ENCODE data around the gene ZNF180.
"Not testable (repeated sequence)": the region's sequence is repeated elsewhere in the genome, so short reads cannot be mapped to it uniquely, and the experiment has no call there.

ZNF180 gene

DNA sequence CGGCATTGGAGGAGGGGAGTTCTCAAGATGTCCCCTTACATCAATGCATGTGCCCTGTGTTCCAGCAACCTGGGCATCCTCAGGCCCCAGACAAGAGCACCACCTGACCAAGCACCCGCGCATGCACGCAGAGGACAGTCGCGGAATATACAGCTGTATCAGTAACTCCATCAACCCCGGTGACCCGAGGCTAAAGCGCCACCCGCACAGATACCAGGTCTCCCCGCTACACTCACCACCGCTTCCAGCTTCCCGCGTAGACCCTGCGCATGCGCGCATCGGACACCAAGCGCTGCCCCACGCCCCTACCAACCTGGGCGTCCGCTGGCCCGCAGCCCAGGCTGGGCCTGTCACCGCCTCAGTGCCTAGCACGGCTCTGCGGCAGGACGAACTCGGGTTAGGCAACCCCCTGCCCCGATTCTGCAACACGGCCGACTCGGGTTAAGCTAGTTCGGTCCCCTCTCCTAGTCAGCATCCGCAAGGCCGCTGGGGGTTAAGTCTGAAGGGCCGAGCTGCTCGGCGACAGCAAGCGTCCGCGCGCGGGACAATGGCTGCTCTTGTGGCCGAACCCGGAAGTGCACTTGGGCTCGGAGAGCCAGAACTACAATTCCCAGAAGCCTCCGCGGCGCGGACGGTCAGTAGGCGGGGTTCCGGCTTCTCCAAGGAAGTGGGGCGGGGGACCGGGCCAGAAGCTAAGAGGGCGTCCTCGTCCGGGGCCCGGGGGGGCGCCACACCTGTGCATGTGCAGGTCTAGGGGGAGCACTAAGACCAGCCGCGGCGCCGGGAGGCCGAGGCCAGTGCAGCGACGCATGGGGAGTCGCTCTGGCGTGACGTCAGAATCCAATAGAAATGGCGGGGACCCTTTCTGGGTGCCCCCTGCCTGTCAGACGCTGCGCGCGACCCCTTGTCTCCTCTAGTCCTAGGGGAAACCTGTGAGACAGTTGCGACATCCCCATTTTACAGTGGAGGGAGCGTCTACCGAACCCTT is at the start of gene ZNF180:
Gene ZNF180, minus strand, starts transcription at position 561 of the 988 bp plus-strand sequence. CDS start 3,188 bp downstream, outside the sequence.
- DNase-seq, result peak; percentile 95

DNA sequence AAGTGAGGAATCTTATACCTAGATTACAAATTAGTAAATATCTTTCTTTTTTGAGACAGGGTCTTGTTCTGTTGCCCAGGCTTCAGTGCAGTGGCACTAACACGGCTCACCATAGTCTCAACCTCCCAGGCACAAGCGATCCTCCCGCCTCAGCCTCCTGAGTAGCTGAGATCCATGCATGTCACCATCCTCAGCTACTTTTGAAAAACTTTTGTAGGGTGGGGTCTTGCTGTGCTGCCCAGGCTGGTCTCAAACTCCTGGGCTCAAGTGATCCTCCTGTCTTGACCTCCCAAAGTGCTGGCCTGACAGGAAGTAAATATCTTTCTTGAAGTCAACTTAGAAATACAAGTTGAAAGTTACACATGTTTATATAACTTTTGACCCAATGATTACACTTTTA is 49.2 kb upstream of the ZNF180 start:
- DNase-seq, result no peak

DNA sequence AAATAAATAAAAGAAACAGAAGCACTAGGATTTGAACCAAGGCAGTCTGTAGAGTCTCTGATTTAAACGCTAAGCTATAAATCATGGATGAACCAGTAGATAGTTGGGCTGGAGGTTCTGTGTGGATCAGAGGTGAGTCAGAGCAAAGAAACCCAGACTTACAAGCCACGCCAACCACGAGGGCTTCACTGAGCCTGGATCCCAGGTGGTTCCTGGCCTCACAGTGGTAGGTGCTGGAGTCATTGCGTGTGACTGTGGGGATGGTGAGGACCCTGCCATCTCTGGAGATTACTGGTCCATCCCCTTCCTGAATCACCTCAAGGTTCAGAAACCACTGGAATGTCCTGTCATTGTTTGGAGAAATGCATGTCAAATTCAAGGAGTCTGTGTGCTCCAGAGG is 48.4 kb upstream of the ZNF180 start:
- DNase-seq, result no peak

DNA sequence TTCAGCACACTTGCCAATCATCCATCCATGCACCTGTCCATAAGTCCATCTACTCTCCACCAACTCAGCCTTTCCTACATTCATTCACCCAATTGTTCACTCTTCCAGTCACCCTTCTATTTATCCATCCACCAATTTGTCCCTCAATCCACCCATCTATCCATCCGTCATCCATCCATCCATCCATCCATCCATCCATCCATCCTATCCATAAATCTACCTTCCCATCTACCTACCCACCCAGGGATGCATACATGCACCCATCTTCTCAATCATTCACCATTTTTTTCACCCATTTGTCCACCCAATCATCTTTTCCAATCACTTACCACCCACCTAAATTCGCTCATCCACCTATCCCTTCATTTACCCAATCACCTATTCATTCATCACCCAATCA is 43.7 kb upstream of the ZNF180 start:
- no peak for DNase-seq

DNA sequence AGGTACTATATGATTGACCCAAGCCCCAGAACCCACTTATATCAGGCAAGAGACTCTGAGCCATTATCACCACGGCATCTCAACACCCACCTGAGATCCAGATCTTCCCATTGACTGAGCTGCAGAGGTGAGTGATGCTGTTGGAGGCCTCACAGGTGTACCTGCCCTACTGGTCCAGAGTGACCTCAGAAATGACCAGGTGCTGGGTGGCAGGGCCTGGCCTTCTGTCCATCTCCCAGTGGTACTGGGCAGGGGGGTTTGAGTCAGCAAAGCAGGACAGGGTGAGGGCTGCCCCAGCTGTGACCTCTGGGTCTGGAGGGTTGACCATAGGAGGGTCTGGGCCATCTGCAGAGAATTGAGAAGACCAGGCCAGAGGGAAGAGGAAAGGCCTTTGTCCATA is 42.3 kb upstream of the ZNF180 start:
- DNase-seq, result no peak

DNA sequence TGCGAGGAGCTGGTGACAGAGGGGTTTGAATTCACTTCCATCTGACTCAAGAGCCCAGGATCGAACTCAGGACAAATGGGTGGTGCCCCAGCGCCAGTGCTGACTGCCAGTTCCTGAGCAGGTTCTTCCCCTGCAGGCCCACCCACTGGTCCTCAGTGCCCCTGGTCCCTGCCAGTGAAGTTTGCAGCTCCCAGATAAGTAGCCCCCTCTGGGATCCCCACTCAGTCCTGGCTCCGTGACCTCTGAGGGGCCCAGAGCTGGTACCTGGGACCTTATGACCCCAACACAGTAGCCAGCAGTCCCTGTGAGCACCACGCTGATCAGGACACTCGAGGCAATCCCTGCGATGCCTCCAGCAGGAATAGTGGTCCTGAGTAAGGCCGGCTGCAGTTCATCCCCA is 40.4 kb upstream of the ZNF180 start:
- DNase-seq, result no peak

DNA sequence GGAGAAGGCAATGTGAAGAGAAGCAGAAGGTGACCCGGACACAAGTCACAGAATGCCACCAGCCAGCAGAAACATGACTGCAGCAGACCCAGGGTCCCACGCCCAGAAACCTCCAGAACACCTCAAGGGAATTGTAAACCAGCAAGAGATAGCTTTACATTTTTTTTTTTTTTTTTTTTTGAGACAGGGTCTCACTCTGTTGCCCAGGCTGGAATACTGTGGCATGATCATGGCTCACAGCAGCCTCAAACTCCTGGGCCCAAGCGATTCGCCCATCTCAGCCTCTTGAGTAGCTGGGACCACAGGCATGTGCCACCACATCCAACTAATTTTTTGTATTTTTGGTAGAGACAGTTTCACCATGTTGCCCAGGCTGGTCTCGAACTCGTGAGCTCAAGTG is 39.7 kb upstream of the ZNF180 start:
- no peak for DNase-seq

DNA sequence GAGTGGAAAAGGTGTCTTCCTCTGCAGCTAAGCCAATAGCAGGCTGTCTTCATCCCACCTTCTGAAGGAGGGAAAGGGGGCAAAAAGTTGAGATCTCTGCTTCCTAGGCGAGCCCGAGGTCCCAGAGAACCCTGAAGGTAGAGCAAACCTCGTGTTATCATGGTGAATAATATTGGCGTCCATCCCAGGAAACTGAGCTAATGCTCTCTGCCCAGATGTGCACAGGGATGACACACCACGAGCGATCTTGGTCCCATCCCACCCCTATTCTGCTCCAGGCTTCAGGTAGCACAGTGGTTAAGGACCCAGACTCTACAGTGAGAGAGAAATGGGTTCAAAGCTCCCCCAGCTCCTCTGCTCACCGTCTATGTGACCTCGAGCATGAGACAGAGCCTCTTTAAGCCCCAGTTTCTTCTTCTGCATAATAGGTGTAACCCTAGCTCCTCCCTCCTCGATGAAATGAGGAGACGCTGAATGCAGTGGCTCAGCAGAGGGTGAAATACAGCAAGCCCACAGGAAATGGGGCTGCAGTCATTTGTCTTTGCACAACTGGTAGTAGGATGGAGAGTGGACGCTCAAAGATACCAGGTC is 39.0 kb upstream of the ZNF180 start:
- DNase-seq, result no peak

DNA sequence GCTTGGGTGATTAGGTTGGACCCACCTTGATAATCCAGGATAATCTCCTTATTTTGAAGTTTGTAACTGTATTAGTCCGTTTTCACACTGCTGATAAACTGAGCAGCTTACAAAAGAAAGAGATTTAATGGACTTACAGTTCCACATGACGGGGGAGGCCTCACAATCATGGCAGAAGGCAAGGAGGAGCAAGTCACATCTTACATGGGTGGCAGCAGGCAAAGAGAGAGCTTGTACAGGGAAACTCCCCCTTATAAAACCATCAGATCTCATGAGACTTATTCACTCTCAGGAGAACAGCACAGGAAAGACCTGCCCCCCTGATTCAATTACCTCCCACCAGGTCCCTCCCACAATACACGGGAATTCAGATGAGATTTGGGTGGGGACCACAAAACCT is 35.0 kb upstream of the ZNF180 start:
- not testable (repeated sequence) for DNase-seq

DNA sequence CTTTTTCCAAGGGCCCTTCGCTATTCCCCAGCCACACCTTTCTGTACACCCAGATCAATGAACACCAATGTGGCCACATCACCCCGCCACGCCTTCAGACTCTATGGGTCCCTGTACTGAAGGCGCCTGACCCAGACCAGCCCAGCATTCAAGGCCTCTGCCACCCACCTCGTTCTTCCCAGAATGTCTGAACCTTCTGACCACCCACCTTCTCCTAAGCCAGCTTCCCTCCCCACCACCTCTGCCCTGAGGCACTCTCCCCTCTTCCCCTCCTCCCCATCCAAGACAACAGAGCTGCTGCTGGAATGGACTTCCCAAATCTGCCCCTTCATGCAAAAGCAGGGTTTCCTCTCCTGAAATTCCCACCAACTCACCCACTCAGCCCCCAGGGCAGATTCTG is 32.5 kb upstream of the ZNF180 start:
- DNase-seq, result no peak

DNA sequence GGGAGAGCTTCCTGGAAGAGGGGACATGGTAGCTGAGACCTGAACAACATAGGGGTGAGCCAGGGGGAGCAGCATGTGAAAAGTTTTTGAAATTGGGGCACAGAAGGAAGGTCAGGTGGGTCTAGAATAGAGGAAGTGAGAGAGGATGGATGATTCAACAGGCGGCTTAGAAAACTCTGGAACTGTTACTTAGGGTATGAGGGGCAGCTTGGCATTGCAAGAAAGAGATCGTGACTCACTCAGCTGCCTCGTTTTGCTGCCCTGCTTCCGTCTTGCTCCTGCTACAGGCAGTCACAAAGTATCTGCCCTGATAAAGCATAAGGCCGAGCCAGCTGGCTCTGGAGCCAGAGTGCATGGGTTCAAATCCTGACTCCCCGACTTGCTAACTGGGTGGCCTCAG is 30.5 kb upstream of the ZNF180 start:
- DNase-seq, result no peak

DNA sequence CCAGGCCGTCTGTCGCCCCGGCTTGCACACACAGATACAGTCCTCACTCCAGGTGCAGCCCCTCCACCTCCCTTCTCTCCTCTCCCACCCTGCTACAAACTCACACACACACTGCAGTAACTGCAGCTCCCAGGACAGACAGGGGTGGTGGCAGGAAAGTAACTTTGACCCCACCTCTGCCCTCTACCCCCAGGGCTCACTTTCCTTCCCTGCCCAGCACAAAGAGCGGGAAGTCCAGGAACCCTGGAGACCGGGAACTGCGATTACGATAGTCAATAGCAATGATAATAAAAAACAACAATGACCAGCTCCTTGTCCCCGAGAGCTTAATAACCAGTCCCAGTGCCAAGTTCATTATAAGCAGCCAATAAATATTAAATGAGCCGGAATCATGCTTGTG is 29.2 kb upstream of the ZNF180 start, which contains the start of gene CEACAM20:
Gene CEACAM20, minus strand, starts transcription at position 140 of the 400 bp plus-strand sequence. CDS start 166 bp downstream, outside the sequence.
- no peak for DNase-seq

DNA sequence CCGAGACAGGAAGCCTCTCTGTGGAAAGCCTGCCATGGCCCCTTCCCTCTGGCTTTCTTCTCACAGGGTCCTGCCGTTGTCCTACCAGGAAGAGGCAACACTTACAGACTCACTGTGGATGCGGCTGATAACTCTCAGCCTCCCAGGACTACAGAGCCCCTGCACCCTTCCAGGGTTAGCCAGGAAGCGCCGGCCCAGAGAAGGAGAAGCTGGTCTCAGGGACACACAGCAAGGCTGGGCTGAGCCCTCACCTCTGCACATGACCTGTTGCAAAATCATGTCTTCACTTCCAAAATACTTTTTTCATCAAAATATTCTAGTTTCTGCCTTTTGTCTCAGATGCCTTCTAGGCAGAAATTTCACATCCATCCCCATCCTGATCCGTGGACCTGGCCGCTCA is 27.2 kb upstream of the ZNF180 start:
- no peak for DNase-seq

DNA sequence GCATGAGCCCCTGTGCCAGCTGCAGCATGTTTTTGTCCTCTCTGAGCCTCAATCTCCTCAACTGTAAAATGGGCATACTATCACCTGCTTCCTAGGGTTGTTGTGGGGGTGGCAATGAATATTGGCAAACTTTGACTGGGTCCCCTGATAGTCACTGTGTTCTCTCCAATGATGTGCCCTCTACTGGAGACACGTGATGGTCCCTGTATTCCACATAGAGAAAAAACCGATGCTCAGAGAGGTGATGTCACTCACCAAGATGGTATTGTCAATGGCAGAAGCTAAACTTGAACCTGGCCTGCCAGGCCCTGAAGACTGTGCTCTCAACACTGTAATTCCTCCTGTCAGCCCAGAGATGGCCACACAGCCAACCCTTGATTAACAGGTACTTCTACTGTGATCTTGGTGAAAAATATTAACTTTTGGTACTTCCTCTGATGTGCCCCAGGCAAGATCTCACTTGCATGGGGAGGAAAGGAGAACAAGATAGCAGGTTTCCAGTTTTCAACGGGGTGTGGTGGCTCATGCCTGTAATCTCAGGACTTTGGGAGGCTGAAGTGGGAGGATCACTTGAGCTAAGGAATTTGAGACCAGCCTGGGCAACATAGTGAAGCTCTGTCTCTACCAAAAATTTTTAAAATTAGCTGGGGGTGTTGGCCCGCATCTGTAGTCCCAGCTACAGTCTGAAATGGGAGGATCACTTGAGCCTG is 25.6 kb upstream of the ZNF180 start:
- no peak for DNase-seq

DNA sequence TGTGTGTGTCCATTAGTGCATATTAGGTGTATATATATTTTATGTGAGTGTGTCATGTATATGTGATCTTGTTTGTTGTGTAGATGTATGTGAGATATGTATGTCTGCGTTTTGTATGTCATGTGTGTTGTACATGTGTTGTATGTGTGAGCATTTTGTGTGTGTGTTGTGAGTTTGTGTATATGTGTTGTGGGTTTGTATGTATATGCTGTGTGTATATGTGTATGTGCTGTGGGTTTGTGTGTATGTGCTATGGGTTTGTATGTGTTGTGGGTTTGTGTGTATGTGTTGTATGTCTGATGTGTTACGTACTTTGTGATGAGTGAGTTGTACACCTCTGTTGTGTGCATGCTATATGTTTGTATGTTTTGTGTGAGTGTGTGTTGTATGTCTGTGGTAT is 21.0 kb upstream of the ZNF180 start:
- DNase-seq, result no peak

DNA sequence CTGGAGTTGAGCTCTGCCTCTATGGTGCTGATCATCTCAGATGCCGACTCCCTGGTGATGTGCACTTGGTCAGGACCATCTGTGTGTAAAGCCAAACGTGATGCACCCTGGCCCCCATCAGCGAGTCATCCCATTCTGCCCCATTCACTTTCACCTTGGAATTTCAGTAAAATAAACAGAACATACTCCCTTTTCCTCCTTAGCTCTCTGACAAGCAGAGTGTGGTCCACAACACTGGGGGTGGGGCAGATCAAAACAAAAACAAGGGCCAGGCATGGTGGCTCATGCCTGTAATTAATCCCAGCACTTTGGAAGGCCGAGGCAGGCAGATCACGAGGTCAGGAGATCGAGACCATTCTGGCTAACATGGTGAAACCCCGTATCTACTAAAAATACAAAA is 16.8 kb upstream of the ZNF180 start:
- no peak for DNase-seq

DNA sequence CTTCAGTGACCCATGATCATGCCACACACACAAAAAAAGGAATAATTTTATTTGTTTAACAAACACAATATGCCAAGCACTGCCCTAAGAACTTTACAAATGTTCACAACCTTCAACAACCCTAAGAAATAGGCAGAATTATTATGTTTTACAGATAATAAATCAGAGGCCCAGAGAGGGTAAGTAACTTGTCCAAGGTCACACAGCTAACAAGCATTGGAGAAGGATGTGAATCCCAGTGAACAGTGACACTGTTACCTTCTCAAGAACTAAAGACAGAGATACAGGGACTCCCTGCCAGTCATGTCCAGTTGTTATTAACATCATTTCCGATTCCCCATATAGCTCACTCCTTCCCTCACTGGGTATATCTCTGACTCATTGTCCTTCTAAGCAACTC is 15.6 kb upstream of the ZNF180 start:
- DNase-seq, result no peak

DNA sequence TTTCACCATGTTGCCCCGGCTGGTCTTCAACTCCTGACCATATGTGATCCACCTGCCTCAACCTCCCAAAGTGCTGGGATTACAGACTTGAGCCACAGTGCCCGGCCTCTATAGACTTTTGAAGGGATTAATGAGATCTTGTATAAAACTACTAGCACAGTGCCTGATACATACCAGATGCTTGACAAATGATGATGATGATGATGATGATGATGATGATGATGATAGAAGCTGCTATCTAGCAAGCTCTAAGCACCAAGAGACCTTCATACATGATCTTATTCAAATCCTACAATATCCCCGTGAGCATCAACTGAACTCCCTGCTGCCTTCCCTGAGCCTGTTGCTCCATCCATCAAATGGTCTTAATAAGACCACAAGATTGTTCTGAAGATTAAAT is 14.7 kb upstream of the ZNF180 start:
- no peak for DNase-seq

DNA sequence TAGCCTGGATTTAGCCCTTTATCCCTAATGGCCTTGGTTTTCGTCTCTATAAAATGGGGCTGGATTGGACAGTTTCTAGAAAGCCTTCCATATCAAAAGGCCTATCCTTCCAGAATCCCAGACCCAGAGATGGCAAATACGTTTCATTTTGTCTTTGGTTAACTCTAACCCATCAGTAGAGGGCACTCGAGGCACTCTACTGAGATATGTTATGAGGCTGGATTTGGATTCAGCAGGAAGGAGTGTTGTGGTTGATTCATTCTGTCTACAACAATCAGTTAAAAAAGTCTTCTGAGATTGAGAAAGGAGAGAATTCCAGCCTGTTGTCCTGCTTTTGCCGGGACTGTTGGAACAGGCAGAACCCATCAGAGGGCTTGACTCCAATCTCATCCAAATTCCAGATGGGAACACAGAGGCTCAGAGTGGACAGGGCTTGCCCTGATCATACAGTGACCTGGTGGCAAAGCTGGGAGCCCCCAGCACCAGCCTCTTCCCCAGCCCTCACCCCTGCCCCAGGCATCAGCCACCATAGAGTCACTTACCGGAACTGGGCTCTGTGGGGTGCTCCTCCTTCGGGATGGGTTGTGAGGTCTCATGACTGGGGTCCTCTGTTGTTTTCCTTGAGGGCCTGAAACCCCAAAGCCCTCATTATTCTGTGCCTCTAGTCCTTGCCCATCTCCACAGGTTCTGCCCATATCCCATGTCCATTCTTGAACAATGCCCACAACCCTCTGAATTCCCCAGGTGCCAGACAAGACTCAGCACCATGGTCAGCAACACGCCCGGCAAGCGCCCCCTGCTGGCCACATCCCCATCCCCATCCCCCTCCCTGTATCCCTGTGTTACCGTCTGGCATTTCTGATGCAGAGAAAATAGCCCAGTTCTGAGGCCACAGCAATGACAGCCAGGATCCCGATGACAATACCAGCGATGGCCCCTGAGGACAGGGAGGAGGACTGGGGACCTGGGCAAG is 12.3 kb upstream of the ZNF180 start:
- DNase-seq, result no peak

DNA sequence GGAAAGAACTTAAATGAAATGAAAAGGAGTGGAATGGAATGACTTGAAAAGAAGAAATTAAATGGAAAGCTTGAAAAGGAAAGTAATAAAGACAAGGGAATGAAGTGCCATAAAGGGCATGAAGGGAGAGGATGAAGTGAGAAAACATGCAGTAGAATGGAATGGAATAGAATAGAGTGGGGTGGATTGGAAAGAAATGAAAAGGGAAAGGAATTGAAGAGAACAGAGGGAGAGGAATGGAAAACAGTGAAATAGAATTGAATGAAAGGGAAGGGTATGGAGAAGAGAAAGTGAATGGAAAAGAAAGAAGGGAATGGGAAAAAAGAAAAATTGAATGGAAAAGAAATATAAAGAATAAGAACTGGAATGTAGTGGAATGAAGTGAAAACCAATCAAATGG is 9.2 kb upstream of the ZNF180 start:
- DNase-seq, result no peak

DNA sequence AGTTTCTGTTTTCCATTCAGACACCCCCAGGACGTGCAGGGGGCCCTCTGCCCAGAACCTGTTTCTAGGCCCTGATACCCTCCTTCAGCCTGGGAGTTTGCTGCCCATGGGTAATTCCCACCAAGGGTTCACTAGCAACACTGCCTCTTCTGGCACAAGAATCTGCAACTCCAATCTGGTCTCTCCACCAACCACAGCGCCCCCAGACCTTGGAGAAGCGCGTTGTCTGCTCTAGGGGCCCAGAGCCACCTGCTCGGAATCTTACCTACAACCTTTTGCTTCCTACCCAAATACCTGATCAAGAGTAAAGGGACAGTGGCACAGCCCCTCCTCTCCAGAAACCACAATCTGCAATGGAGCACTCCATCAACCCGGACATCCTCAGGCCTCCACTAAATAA is 763 bp downstream of the ZNF180 start:
- DNase-seq, result no peak

DNA sequence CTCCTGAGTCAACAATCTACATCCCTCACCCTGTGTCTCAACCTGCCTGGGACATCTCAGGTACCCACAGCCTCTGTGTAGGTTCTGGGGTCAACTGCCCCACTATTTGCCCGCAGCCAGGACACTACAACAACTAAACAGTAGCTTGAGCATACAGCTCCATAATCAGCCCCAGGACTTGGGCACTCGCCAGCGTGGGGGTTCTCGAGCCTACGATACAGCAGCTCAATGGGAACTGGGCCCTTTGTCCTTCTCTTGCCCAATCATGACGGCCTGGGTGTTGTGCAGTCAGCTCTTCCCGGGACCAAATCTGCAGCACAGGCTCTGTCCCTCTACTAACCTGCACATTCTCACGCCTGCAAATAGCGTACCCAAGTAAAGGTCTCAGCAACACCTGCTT is 1.3 kb downstream of the ZNF180 start:
- no peak for DNase-seq
